GM12873 (cell line): ENCODE data around the gene NOS1AP.

ENCODE experiments used
- TF ChIP-seq, protein P1 (sequence below): IDR thresholded peaks from 2 replicates; pipeline ENCODE4 v1.5.1; 2012; ENCODE audit warnings: low read depth, mild to moderate bottlenecking, moderate library complexity, low read length, control low read depth; ENCODE audit not compliant: insufficient read depth; ENCODE audit errors: missing control alignments

NOS1AP gene

GRCh38 chr1:162212713-162213112, 143.2 kb downstream of the NOS1AP start:
- TF ChIP-seq, protein P1, sequence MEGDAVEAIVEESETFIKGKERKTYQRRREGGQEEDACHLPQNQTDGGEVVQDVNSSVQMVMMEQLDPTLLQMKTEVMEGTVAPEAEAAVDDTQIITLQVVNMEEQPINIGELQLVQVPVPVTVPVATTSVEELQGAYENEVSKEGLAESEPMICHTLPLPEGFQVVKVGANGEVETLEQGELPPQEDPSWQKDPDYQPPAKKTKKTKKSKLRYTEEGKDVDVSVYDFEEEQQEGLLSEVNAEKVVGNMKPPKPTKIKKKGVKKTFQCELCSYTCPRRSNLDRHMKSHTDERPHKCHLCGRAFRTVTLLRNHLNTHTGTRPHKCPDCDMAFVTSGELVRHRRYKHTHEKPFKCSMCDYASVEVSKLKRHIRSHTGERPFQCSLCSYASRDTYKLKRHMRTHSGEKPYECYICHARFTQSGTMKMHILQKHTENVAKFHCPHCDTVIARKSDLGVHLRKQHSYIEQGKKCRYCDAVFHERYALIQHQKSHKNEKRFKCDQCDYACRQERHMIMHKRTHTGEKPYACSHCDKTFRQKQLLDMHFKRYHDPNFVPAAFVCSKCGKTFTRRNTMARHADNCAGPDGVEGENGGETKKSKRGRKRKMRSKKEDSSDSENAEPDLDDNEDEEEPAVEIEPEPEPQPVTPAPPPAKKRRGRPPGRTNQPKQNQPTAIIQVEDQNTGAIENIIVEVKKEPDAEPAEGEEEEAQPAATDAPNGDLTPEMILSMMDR, result no peak

- TF ChIP-seq, protein P1, result no peak
Measured at GRCh38 chr1:162213281-162213912, 143.9 kb downstream of the NOS1AP start.

DNA sequence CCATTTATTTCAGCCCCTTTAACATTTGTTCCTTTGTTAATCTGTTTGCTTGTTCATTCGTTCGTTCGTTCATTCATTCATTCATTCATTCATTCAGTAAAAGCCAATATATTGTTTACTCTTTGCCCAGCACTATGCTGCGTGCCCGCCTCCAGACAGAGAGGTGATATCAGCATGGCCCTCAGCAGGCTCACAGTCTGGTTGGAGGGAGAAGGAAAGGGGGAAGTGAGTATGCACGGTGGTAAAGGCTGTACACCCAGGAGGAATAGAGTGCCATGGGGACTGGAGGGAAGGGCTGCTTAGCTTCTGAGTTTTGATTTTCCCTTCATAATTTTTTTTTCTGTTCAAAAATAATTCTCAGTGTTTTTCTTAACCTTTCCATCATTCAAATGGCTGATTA, 144.7 kb downstream of the NOS1AP start:
- TF ChIP-seq, protein P1, result no peak

GRCh38 chr1:162215902-162216301, 146.4 kb downstream of the NOS1AP start:
- TF ChIP-seq, protein P1, result no peak

DNA sequence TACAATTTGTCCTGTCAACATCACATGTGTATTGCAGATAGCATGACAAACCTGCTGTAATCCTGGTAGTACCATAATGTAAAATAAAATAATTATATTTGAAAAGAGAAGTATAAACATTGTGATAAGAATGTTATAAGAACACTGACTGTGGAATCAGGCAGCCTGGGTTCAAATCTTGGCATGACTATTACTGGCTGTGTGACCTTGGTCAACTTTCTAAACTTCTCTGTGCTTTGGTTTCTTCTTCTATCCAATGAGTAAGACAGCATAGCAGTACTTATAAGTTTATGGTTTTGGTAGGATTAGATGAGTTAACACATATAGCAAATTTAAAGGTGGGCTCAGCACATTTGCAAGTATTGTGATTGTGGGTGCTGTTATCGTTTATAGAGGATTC, 147.1 kb downstream of the NOS1AP start:
- TF ChIP-seq, protein P1, result no peak

DNA sequence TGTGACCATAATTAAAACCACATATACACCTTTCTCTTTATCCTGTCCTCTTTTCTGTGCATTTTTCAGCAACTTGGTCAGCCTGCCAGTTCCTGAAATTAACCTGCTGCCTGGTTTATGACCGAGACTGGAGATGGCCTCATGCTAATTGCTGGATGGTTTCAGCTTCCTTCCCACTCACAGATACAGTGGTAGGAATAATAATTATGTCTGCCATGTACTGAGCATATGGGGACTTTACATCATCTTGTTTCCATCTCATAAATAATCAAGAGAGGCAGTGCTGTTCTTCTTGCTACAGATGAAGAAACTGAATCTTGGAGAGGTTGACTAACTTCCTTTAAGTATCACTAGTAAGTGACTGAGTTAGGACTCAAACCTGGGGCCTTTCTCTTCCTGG, 148.2 kb downstream of the NOS1AP start:
- TF ChIP-seq, protein P1, result no peak

GRCh38 chr1:162218546-162218945, 149.1 kb downstream of the NOS1AP start:
- TF ChIP-seq, protein P1, result no peak
